Ishikawa (cell line): ENCODE data around the gene OSBPL1A.

Experiments
- CEBPB ChIP-seq: IDR thresholded peaks from 2 replicates; pipeline ENCODE4 v1.6.1; 2012
- FOXM1 ChIP-seq: IDR thresholded peaks from 2 replicates; pipeline ENCODE4 v1.6.1; 2012; ENCODE audit warnings: low read depth, borderline replicate concordance
- NFIC ChIP-seq: IDR thresholded peaks from 2 replicates; pipeline ENCODE4 v1.6.1; 2012
- TAF1 ChIP-seq: IDR thresholded peaks from 2 replicates; pipeline ENCODE4 v1.6.1; 2012; ENCODE audit warnings: low read depth, mild to moderate bottlenecking
- TCF12 ChIP-seq: IDR thresholded peaks from 2 replicates; pipeline ENCODE4 v1.6.1; 2012; ENCODE audit warnings: low read depth
- YY1 ChIP-seq: IDR thresholded peaks from 2 replicates; pipeline ENCODE4 v1.6.1; 2012; ENCODE audit warnings: low read depth
- ZBTB7A ChIP-seq: IDR thresholded peaks from 2 replicates; pipeline ENCODE4 v1.6.1; 2012; ENCODE audit warnings: low read depth
- TF ChIP-seq, protein P1 (sequence below): IDR thresholded peaks from 2 replicates; pipeline ENCODE4 v1.6.1; 2012; ENCODE audit warnings: low read depth, mild to moderate bottlenecking
- TF ChIP-seq, protein P2 (sequence below): IDR thresholded peaks from 2 replicates; pipeline ENCODE4 v1.6.1; 2012
- TF ChIP-seq, protein P3 (sequence below): IDR thresholded peaks from 2 replicates; pipeline ENCODE4 v1.6.1; 2012

DNA sequence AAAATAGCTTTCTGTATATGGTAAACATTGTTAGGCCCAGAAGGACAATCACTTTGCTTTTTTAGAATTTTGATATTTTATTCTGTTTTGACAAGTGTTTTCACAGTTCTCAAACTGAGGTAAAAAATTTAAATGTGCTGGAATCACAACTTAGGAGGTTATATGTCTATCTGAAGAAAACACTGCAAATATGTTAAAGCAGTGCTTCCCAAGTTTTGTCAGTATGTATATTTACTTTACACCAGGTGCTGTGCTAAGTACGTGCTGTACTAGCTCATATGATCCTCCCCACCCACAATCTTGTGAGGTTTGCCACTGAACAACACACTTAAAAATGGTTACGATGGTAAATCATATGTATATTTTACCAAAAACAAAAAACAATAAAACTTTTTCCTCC lies 134.6 kb downstream of the OSBPL1A start:
- TF ChIP-seq YY1 (no peak), TAF1 (no peak), CEBPB (no peak), TCF12 (no peak), FOXM1 (no peak), ZBTB7A (no peak), NFIC (no peak)
- TF ChIP-seq, protein P1, sequence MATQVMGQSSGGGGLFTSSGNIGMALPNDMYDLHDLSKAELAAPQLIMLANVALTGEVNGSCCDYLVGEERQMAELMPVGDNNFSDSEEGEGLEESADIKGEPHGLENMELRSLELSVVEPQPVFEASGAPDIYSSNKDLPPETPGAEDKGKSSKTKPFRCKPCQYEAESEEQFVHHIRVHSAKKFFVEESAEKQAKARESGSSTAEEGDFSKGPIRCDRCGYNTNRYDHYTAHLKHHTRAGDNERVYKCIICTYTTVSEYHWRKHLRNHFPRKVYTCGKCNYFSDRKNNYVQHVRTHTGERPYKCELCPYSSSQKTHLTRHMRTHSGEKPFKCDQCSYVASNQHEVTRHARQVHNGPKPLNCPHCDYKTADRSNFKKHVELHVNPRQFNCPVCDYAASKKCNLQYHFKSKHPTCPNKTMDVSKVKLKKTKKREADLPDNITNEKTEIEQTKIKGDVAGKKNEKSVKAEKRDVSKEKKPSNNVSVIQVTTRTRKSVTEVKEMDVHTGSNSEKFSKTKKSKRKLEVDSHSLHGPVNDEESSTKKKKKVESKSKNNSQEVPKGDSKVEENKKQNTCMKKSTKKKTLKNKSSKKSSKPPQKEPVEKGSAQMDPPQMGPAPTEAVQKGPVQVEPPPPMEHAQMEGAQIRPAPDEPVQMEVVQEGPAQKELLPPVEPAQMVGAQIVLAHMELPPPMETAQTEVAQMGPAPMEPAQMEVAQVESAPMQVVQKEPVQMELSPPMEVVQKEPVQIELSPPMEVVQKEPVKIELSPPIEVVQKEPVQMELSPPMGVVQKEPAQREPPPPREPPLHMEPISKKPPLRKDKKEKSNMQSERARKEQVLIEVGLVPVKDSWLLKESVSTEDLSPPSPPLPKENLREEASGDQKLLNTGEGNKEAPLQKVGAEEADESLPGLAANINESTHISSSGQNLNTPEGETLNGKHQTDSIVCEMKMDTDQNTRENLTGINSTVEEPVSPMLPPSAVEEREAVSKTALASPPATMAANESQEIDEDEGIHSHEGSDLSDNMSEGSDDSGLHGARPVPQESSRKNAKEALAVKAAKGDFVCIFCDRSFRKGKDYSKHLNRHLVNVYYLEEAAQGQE: no peak
- TF ChIP-seq, protein P2, sequence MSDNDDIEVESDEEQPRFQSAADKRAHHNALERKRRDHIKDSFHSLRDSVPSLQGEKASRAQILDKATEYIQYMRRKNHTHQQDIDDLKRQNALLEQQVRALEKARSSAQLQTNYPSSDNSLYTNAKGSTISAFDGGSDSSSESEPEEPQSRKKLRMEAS: no peak
- TF ChIP-seq, protein P3, sequence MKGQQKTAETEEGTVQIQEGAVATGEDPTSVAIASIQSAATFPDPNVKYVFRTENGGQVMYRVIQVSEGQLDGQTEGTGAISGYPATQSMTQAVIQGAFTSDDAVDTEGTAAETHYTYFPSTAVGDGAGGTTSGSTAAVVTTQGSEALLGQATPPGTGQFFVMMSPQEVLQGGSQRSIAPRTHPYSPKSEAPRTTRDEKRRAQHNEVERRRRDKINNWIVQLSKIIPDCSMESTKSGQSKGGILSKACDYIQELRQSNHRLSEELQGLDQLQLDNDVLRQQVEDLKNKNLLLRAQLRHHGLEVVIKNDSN: no peak
